HT1080 (cell line): ENCODE measurements around the gene SMG6. TPM values are rescaled to one million over a fixed set of nuclear protein-coding genes. Genes with fewer than 3 reads are reported as not detected.
A peak's percentile ranks its signal among the peaks of the same experiment; 100 is the strongest.
"Not testable (repeated sequence)": the region's sequence is repeated elsewhere in the genome, so short reads cannot be mapped to it uniquely, and the experiment has no call there.

ENCODE experiments used
- DNase-seq: peaks from one replicate; pipeline ENCODE4 v3.0.0-alpha.2; 2015; ENCODE audit warnings: low read depth
- total RNA-seq: library from RNA; depleted of rRNA; stranded (reverse); fragments of >200 nt; shearing (Covaris generic); gene quantifications from 2 replicates; pipeline ENCODE4 v1.2.3, GENCODE V29; 2014

The SMG6 gene
- total RNA-seq, 1 experiment from 2014 or later, result 43.9 TPM

DNA sequence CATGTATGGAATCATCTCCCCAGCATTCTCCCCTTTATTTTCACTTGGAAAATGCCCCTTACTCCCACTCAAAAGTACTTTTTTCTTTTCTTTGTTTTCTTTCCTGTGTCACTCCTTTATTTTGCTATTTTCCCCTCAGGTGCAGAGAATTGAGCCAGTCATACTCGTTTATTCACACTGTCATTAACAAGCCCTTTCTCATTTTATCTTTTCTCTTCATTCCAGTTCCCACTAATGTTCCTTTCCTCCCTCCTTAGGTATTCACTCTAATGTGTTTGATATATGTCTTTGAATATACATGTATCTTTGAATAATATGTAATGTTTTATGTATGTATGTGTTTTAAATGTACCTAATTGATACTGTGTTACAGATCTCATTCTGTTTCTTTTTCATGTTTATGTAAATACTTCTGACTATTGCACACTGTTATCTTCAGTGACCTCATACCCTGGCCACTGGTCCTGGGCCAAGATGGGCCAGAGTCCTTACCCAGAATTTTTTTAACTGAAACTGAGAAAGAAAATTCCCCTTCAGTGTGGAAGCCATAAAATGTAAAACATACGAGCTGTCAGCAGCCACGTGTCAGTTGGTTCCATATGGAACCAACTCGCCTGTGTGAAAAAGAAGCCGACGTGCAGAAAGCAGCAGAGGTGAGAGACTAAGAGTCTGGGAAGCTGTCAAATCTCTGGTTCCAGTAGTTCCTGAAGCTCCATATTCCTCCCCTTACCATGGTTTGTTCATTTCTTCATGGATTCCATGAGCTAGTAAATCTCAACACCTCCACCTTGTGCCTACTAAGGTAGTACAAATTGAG lies 6.0 kb upstream of the SMG6 start:
- DNase-seq, result no peak

- no peak for DNase-seq
These were observed 1.3 kb upstream of the SMG6 start for GRCh38 chr17:2304931-2305330.

DNA sequence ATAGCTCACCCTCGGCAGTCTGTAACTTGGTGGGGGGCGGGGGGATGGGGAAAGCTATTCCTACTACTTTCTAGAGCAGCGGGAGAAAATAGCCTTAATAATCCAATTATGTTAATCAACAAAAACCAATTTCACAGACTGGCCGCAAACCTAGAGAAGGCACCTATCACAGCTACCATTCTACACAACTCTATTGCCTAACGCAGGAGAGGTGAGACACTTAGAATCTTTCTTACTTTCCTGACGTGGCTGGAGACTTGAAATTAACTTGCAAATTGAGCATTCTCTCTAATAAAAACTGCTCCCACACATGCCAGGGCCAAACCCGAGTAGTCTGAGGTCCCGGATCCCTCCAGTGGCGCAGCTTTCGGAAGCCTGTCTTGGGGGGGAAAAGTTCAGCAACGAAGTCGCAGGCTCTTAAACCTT lies 794 bp downstream of the SMG6 start:
- no peak for DNase-seq

GRCh38 chr17:2299756-2300155 lies 3.8 kb downstream of the SMG6 start:
- no peak for DNase-seq

DNA sequence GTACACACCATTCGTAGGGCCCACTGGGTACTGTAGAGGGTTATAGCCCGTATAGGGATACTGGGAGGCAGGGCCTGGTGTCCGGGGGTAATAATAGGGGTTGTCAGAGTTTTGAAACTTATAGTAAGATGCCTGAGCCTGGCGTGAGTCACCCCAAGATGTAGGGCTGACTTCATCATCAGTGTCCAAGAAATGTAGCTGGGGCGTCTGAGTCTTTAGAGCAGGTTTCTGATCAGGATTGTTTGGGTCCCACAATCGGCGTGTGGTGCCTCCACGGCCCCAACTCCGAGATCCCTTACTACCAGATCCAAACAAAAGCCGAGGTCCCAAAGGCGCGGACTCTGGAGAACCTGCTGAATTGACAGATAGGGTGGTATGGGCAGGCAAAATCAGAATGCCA lies 4.4 kb downstream of the SMG6 start:
- DNase-seq, result no peak

- DNase-seq, result no peak
These were observed 6.6 kb downstream of the SMG6 start for GRCh38 chr17:2297023-2297422.

DNA sequence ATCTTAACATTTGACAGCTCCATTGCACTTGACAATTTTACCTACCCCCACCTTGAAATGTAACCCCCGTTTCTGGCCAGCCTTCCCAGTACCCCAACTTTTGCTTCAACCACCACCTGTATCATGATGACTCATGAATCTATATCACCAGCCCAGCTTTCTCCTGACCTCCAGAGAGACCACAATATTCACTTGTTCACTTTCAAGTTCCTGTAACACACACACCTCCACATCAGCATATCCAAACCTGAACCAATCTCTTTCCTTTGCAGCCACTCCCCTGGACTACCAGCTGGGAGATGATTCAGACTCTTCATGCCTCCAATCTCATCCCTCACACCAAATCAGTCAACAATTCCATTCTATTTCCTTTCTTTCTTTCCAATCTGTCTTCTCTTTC lies 8.0 kb downstream of the SMG6 start:
- DNase-seq, result peak; percentile 47

DNA sequence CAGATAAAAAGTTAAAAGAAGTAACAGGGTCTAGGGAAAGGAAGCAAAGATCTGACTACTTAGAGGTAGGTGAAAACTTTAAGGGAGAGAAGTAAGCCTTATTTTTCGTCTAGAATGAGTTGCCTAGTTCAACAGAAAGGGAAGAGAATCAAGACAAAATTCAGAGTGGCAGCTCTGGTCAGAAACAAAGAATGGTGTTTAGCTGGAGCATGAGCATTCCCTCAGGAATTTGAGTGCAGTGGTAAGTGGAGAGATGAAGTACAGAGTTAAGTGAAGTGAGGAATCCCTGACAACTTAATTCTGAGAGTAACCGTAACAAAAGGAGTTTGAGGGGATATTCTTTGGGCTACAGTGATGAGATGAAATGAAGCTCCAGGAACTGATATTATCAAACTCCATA lies 11.5 kb downstream of the SMG6 start:
- no peak for DNase-seq

GRCh38 chr17:2289878-2290478 lies 13.6 kb downstream of the SMG6 start:
- DNase-seq, result no peak

DNA sequence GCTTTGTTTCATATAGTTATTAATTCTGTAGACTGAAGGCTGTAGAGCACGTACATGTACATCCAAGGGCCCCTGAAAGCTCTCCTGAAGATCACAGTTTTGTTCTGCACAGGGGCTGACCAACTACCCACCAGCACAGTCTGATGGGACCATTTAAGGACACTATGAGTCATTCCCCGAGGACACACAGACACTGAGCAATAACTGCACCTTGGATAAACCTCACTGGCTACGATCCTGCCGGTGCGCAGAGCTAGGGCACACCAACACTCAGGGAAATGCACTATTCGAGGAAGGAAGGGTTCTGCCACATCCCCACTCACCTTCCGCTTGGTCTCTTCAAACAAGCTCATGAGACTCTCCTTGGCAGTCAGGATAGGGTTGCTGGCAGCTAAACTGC lies 20.3 kb downstream of the SMG6 start:
- DNase-seq, result no peak

- peak; percentile 72 for DNase-seq
These were observed 21.2 kb downstream of the SMG6 start for GRCh38 chr17:2282297-2282873.

DNA sequence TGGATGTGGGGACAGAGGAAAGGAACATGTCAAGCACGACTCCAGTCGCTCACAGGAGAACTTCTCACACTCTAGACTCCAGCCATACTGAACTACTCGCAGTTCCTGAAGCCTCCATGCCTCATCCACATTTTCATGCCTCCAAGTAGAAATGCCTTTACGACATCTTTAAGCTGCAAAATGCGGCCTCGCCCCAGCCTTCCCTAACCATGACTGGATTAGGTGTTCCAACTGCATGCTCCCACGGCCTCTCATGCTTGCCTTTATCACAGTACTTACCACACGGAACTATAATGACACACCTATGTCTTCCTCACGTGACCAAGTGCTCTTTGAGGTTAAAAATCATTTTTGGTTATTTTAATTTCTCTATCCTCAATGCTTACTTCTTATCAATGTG lies 23.9 kb downstream of the SMG6 start:
- DNase-seq, result no peak

DNA sequence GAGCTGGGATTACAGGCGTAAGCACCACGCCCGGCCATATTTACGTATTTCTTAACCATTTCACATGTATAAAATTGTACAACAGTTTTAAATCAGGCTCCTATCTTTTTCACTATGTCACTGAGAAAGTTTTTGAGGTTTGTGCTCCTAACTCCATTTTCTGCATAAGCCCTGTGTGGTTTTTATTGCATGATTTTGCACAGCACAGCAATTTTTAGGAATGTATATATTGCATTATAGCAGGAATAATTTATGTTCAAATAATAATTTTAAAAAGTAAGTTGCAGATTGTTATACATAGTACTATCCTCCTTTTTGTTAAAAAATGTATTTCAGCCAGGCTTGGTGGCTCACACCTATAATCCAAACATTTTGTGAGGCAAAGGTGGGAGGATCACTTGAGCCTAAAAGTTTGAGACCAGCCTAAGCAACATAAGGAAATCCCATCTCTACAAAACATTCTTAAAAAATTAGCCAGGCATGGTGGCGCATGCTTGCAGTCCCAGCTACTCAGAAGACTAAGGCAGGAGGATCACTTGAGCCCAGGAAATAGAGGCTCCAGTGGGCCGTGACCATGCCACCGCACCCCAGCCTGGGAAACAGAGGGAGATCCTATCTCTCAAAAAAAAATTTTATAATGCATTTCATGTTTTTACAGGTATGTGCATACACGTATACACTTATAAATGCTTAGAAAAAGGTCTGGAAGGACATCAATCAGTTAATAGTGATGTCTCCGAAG lies 26.0 kb downstream of the SMG6 start:
- no peak for DNase-seq

DNA sequence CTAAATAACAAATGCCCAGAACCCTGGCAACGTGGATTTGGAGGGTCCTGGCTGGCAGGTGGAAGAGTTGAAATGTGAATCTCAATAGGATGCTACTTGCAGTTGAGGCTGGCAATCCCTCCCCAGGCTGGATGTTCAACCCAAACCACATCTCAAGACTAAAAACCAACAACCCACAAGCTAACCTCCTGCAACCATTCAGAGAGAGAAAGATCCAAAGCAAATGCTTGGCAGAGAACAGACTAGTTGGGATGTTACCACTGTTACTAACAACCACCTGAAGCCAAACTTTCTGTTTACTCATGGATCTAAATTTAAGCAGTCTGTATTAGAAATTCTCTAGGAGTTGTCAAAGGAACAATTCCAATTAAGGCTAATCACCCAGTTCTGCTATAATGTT lies 27.9 kb downstream of the SMG6 start:
- DNase-seq, result no peak

DNA sequence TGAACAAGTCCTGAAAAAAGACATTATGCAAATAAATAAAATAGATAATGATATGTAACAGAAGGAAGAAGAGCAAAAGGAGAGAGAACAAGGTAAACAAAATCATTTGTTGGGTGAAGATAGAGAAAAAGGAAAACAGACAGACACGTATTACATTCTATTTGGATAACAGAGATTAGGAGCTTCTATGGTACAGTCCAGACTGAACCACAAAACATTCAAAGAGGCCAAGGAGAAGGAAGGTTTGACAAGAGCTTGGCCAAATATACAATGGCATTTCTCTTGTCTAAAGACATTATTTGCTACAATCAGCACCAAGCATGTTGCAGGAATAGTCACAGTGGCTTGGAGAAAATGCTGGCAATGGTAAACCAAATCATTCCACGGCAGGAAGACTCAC lies 29.2 kb downstream of the SMG6 start:
- no peak for DNase-seq

GRCh38 chr17:2271985-2272702 lies 31.4 kb downstream of the SMG6 start:
- DNase-seq, result no peak

- no peak for DNase-seq
These were observed 36.2 kb downstream of the SMG6 start for GRCh38 chr17:2267354-2267753.

- no peak for DNase-seq
These were observed 36.7 kb downstream of the SMG6 start for GRCh38 chr17:2266865-2267228.

GRCh38 chr17:2266045-2266864 lies 37.3 kb downstream of the SMG6 start:
- DNase-seq, result no peak

- not testable (repeated sequence) for DNase-seq
These were observed 38.4 kb downstream of the SMG6 start for GRCh38 chr17:2265166-2265565.
